Neuronal stem cell (in vitro differentiated cells): Measurements from ENCODE around the gene SCYGR7.

Experiments
- DNase-seq: peaks from one replicate; pipeline ENCODE4 v3.0.0-alpha.2; 2013; ENCODE audit warnings: low spot score
- H2AFZ ChIP-seq: one replicate; pipeline ENCODE4 v1.6.1; 2013; ENCODE audit warnings: mild to moderate bottlenecking, low read length, inconsistent platforms
- H2AK5ac ChIP-seq: 2 replicates; pipeline ENCODE4 v1.6.1; 2013; ENCODE audit warnings: low read depth, mild to moderate bottlenecking, inconsistent platforms, low read length, moderate library complexity, mixed read lengths
- H2BK120ac ChIP-seq: 2 replicates; pipeline ENCODE4 v1.6.1; 2013; ENCODE audit warnings: low read depth, mild to moderate bottlenecking, inconsistent platforms, low read length, moderate library complexity, mixed read lengths
- H2BK12ac ChIP-seq: one replicate; pipeline ENCODE4 v1.6.1; 2013; ENCODE audit warnings: low read length, inconsistent platforms
- H2BK15ac ChIP-seq: 2 replicates; pipeline ENCODE4 v1.6.1; 2013; ENCODE audit warnings: mild to moderate bottlenecking, low read length, inconsistent platforms, mixed read lengths
- H2BK5ac ChIP-seq: one replicate; pipeline ENCODE4 v1.6.1; 2013; ENCODE audit warnings: inconsistent platforms, mild to moderate bottlenecking, low read length, moderate library complexity
- H3K14ac ChIP-seq: one replicate; pipeline ENCODE4 v1.6.1; 2013; ENCODE audit warnings: low read length, inconsistent platforms
- H3K18ac ChIP-seq: 2 replicates; pipeline ENCODE4 v1.6.1; 2013; ENCODE audit warnings: low read length, inconsistent platforms
- H3K23ac ChIP-seq: 2 replicates; pipeline ENCODE4 v1.6.1; 2013; ENCODE audit warnings: low read depth, mild to moderate bottlenecking, mixed read lengths, low read length, inconsistent platforms; ENCODE audit not compliant: poor library complexity
- H3K27ac ChIP-seq: replicated peaks from 3 replicates; pipeline ENCODE4 v1.5.1; 2013; ENCODE audit warnings: low read length, inconsistent platforms
- H3K27me3 ChIP-seq, 3 experiments: 2 replicates each; pipeline ENCODE4 v1.6.1; 2013; ENCODE audit warnings: low read length in 3 of 3, mild to moderate bottlenecking in 2 of 3, inconsistent platforms in 1 of 3, low read depth in 1 of 3, mixed read lengths in 1 of 3, moderate library complexity in 1 of 3; ENCODE audit not compliant: control insufficient read depth in 3 of 3, insufficient read depth in 3 of 3
- H3K36me3 ChIP-seq, 2 donors: replicated peaks in 1 of 2; 2 replicates each; pipeline ENCODE4 v1.6.1; 2013; ENCODE audit warnings: low read length in 2 of 2; ENCODE audit not compliant: control insufficient read depth in 2 of 2, insufficient read depth in 2 of 2
- H3K4ac ChIP-seq: 2 replicates; pipeline ENCODE4 v1.6.1; 2013; ENCODE audit warnings: inconsistent platforms, mild to moderate bottlenecking, low read length, moderate library complexity
- H3K4me1 ChIP-seq, 2 donors: 1 replicate in 1 of 2; 2 replicates in 1 of 2; pipeline ENCODE4 v1.6.1; 2013; ENCODE audit warnings: low read length in 2 of 2, low read depth in 1 of 2; ENCODE audit not compliant: control insufficient read depth in 2 of 2, insufficient read depth in 1 of 2
- H3K4me2 ChIP-seq: one replicate; pipeline ENCODE4 v1.6.1; 2013; ENCODE audit warnings: mild to moderate bottlenecking, low read length, inconsistent platforms; ENCODE audit not compliant: insufficient read depth, poor library complexity, severe bottlenecking
- H3K4me3 ChIP-seq, 2 donors: 2 replicates each; pipeline ENCODE4 v1.5.1; 2013; ENCODE audit warnings: low read length in 2 of 2, mild to moderate bottlenecking in 2 of 2, inconsistent platforms in 1 of 2, moderate library complexity in 1 of 2
- H3K79me1 ChIP-seq: one replicate; pipeline ENCODE4 v1.6.1; 2013; ENCODE audit warnings: low read depth, mild to moderate bottlenecking, inconsistent platforms, low read length, moderate library complexity
- H3K9ac ChIP-seq: one replicate; pipeline ENCODE4 v1.6.1; 2013; ENCODE audit warnings: mild to moderate bottlenecking, low read depth, low read length, inconsistent platforms; ENCODE audit not compliant: poor library complexity
- H3K9me3 ChIP-seq, 2 donors: replicated peaks in 1 of 2; 2 replicates each; pipeline versions ENCODE3 to v1.6.1; 2013; ENCODE audit warnings: low read length in 2 of 2, mild to moderate bottlenecking in 2 of 2, inconsistent platforms in 1 of 2, low read depth in 1 of 2, mixed read lengths in 1 of 2, moderate library complexity in 1 of 2; ENCODE audit not compliant: control insufficient read depth in 2 of 2, insufficient read depth in 1 of 2
- H4K8ac ChIP-seq: one replicate; pipeline ENCODE4 v1.6.1; 2013; ENCODE audit warnings: low read depth, mild to moderate bottlenecking, inconsistent platforms, low read length, moderate library complexity
- H4K91ac ChIP-seq: one replicate; pipeline ENCODE4 v1.6.1; 2013; ENCODE audit warnings: low read length, low read depth, mild to moderate bottlenecking, inconsistent platforms; ENCODE audit not compliant: poor library complexity
- WGBS, 2 donors: extraction: QIAGEN DNeasy Blood & Tissue Kit; methylation state at CpG; one replicate each; pipeline ENCODE4 v1.1.7; 2013; ENCODE audit warnings: missing lambda C conversion rate in 2 of 2, mixed read lengths in 1 of 2; ENCODE audit not compliant: insufficient read length in 2 of 2, insufficient replicate concordance in 1 of 2; ENCODE audit errors: extremely low coverage in 2 of 2; 5-methylcytosine and 5-hydroxymethylcytosine counted together

Gene SCYGR7

GRCh38 chr2:227772932-227773331, 44.8 kb downstream of the SCYGR7 start:
- no peak overlapping the region for H3K14ac ChIP-seq
- no peak for DNase-seq
- no peak overlapping the region for H2BK5ac ChIP-seq
- H3K27ac ChIP-seq, result no peak overlapping the region
- H2AK5ac ChIP-seq, result no peak overlapping the region
- no peak overlapping the region for H3K4me2 ChIP-seq
- no peak overlapping the region for H3K4ac ChIP-seq
- H3K4me3 ChIP-seq, result no peak overlapping the region
- H3K36me3 ChIP-seq, result no peaks in the 10 kb centered on the region
- H3K4me1 ChIP-seq, result no peaks in the 10 kb centered on the region
- no peak overlapping the region for H2BK120ac ChIP-seq
- H3K9me3 ChIP-seq, result no peaks in the 10 kb centered on the region
- no peak overlapping the region for H2AFZ ChIP-seq
- no peak overlapping the region for H2BK12ac ChIP-seq
- no peaks in the 10 kb centered on the region for H3K79me1 ChIP-seq
- H3K9ac ChIP-seq, result no peak overlapping the region
- no peak overlapping the region for H2BK15ac ChIP-seq
- no peak overlapping the region for H3K23ac ChIP-seq
- H4K8ac ChIP-seq, result no peak overlapping the region
- no peak overlapping the region for H3K18ac ChIP-seq
- H3K27me3 ChIP-seq, result no peaks in the 10 kb centered on the region
- H4K91ac ChIP-seq, result no peak overlapping the region
- no CpG with 5 or more reads among the region's 2 CpGs for WGBS, 2 donors

- no peak overlapping the region for H2AFZ ChIP-seq
- no peak overlapping the region for H3K4me2 ChIP-seq
- H2AK5ac ChIP-seq, result no peak overlapping the region
- H4K8ac ChIP-seq, result no peak overlapping the region
- H3K79me1 ChIP-seq, result no peaks in the 10 kb centered on the region
- WGBS, 2 donors, result no CpG with 5 or more reads among the region's 15 CpGs
- no peak for DNase-seq
- no peaks in the 10 kb centered on the region for H3K27me3 ChIP-seq
- no peak overlapping the region for H3K18ac ChIP-seq
- H3K4me1 ChIP-seq, result no peaks in the 10 kb centered on the region
- no peak overlapping the region for H3K9ac ChIP-seq
- no peak overlapping the region for H2BK15ac ChIP-seq
- no peak overlapping the region for H3K4me3 ChIP-seq
- H3K4ac ChIP-seq, result no peak overlapping the region
- no peak overlapping the region for H2BK5ac ChIP-seq
- H2BK120ac ChIP-seq, result no peak overlapping the region
- no peaks in the 10 kb centered on the region for H3K9me3 ChIP-seq
- H2BK12ac ChIP-seq, result no peak overlapping the region
- no peak overlapping the region for H3K23ac ChIP-seq
- H3K14ac ChIP-seq, result no peak overlapping the region
- H4K91ac ChIP-seq, result no peak overlapping the region
- no peak overlapping the region for H3K27ac ChIP-seq
- no peaks in the 10 kb centered on the region for H3K36me3 ChIP-seq
Measured at GRCh38 chr2:227774011-227774624, 46.0 kb downstream of the SCYGR7 start.

GRCh38 chr2:227774895-227775842, 47.0 kb downstream of the SCYGR7 start:
- Histone ChIP-seq H2BK5ac (no peak overlapping the region), H3K9me3 (no peaks in the 10 kb centered on the region), H2AK5ac (no peak overlapping the region), H4K91ac (no peak overlapping the region), H2AFZ (no peak overlapping the region), H3K36me3 (no peaks in the 10 kb centered on the region), H3K4me1 (no peaks in the 10 kb centered on the region), H3K79me1 (no peaks in the 10 kb centered on the region), H3K4me3 (no peak overlapping the region), H3K9ac (no peak overlapping the region), H3K4me2 (no peak overlapping the region), H4K8ac (no peak overlapping the region), H2BK120ac (no peak overlapping the region), H3K18ac (no peak overlapping the region), H3K27ac (no peak overlapping the region), H3K23ac (no peak overlapping the region), H3K27me3 (no peaks in the 10 kb centered on the region), H2BK15ac (no peak overlapping the region), H3K14ac (no peak overlapping the region), H3K4ac (no peak overlapping the region), H2BK12ac (no peak overlapping the region)
- DNase-seq, result no peak
- WGBS, 2 donors, result 100% methylated on average over 1 of the region's 6 CpGs
